ENCODE results near the gene ZBTB20.

Gene ZBTB20

DNA sequence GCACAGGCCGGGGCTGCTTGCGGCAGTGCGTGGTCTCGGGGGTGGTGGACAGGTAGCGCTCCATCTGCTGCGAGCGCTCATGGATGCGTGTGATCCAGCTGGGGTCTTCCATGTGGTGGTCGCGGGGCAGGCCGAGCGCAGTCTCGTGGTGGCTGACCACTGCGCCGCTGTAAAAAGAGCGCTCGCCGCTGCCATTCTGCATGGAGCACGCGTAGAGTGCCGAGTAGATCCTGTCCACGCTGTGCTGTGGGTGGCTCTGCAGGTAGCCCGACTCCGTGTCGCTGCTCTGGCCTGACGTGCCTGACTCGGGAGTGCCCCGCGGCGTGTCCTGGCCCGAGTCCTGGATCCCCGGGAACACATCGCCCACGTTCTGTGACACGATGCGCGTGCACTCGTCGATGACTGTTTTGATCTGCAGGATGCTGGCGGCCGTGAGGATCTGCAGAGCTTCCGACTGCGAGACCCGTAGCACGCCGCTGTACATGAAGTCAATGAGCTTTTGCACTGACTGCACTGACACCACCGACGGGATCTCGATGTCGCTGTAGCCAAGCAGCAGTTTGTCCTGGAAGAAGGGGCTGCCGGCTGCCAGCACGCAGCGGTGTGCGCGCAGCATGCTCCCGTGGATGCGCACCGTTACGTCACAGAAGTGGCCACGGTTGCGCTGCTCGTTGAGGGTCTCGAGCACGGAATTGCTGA lies 795.8 kb downstream of the ZBTB20 start:
- Histone ChIP-seq H3K27ac (replicated peaks) (no peak overlapping the region), H3K27me3 (ENCODE audit: insufficient read depth, poor library complexity, severe bottlenecking) (peaks cover 2% of the 10 kb centered on the region), H3K4me3 (replicated peaks; ENCODE audit: insufficient read depth, low read length) (no peak overlapping the region)
- DNase-seq (ENCODE audit: low read depth in 1 of 2, low spot score in 1 of 2) = no peak
- no peak for TF ChIP-seq SPI1 (IDR thresholded peaks at IDR 0.05; ENCODE audit: borderline replicate concordance, low read depth)
- no peak for TF ChIP-seq REST (IDR thresholded peaks at IDR 0.05; ENCODE audit: insufficient replicate concordance, low read depth)
- no peak for TF ChIP-seq POLR2AphosphoS5 (IDR thresholded peaks at IDR 0.05; ENCODE audit: low read depth)
- TF ChIP-seq GABPA (IDR thresholded peaks at IDR 0.05; ENCODE audit: low read depth) = no peak
- no peak for TF ChIP-seq CTCF (IDR thresholded peaks at IDR 0.05; ENCODE audit: insufficient read depth, low read length)

DNA sequence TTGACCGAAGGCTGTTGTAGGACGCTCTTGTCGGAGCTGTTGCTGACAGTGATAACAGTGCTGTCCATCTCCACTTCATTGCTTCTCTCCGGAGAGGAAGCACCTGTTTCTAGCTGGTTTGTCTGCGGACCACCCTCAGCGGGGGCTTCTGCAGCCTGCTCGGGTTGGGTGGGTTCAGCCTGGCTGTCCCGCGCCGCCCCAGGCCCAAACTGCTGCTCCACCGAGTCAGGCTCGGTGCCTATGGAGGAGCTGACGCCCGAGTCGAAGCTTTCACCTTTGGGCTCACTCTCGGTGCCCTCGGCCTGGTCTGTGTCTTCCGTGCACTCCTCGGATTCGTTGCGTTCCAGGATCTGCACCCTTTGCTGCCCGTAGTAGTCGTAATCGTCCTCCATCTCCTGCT lies 796.4 kb downstream of the ZBTB20 start:
- no peak for TF ChIP-seq SPI1 (IDR thresholded peaks at IDR 0.05; ENCODE audit: borderline replicate concordance, low read depth)
- TF ChIP-seq REST (IDR thresholded peaks at IDR 0.05; ENCODE audit: insufficient replicate concordance, low read depth) = no peak
- no peak overlapping the region for H3K27ac ChIP-seq (replicated peaks)
- H3K27me3 ChIP-seq (ENCODE audit: insufficient read depth, poor library complexity, severe bottlenecking) = peaks cover 2% of the 10 kb centered on the region
- H3K4me3 ChIP-seq (replicated peaks; ENCODE audit: insufficient read depth, low read length) = no peak overlapping the region
- DNase-seq (ENCODE audit: low read depth in 1 of 2, low spot score in 1 of 2) = no peak

GRCh38 chr3:114350271-114350670 lies 796.8 kb downstream of the ZBTB20 start:
- H3K27ac ChIP-seq (replicated peaks) = no peak overlapping the region
- TF ChIP-seq GABPA (IDR thresholded peaks at IDR 0.05; ENCODE audit: low read depth) = no peak
- TF ChIP-seq POLR2AphosphoS5 (IDR thresholded peaks at IDR 0.05; ENCODE audit: low read depth) = no peak
- no peak for TF ChIP-seq CTCF (IDR thresholded peaks at IDR 0.05; ENCODE audit: insufficient read depth, low read length)
- TF ChIP-seq REST (IDR thresholded peaks at IDR 0.05; ENCODE audit: insufficient replicate concordance, low read depth) = no peak
- no peak for TF ChIP-seq SPI1 (IDR thresholded peaks at IDR 0.05; ENCODE audit: borderline replicate concordance, low read depth)
- no peak for DNase-seq (ENCODE audit: low read depth in 1 of 2, low spot score in 1 of 2)
- peaks cover under 1% of the 10 kb centered on the region for H3K27me3 ChIP-seq (ENCODE audit: insufficient read depth, poor library complexity, severe bottlenecking)
- H3K4me3 ChIP-seq (replicated peaks; ENCODE audit: insufficient read depth, low read length) = no peak overlapping the region
